K562 (cell line): ENCODE results near the gene BBX. TPM values are rescaled to one million over a fixed set of nuclear protein-coding genes. Genes with fewer than 3 reads are reported as not detected.

Experiments used
- MBD2 ChIP-seq: sonication (generic); IDR thresholded peaks from 2 replicates; pipeline ENCODE4 v1.6.1; 2016; ENCODE audit warnings: low read depth, borderline replicate concordance
- NR3C1 ChIP-seq: sonication (generic); formaldehyde crosslinking; IDR thresholded peaks from 2 replicates; pipeline ENCODE4 v1.8.1; 2022; ENCODE audit warnings: missing genetic modification reagents
- NRF1 ChIP-seq, 2 experiments: fragments of 450-650 bp; IDR thresholded peaks in 1 of 2; conservative IDR thresholded peaks in 1 of 2; 2 replicates each; pipeline ENCODE4 v1.6.1; 2014; ENCODE audit warnings: mild to moderate bottlenecking in 2 of 2
- PHB ChIP-seq: fragments of 250-450 bp; sonication (Bioruptor Pico); IDR thresholded peaks from 2 replicates; pipeline ENCODE4 v1.5.0; 2021
- PHF21A ChIP-seq: fragments of 450-650 bp; IDR thresholded peaks from 2 replicates; pipeline ENCODE4 v1.6.1; 2017; ENCODE audit warnings: low read depth, borderline replicate concordance
- RBBP5 ChIP-seq: fragments of 200-600 bp; sonication (generic); IDR thresholded peaks from 2 replicates; pipeline ENCODE4 v1.6.1; 2012; ENCODE audit warnings: borderline replicate concordance, mild to moderate bottlenecking, low read length, control low read depth, inconsistent platforms; ENCODE audit not compliant: insufficient read depth, poor library complexity, severe bottlenecking
- SNRNP70 ChIP-seq: fragments of 200-400 bp; formaldehyde crosslinking; optimal IDR thresholded peaks from 2 replicates; pipeline ENCODE3; 2017; ENCODE audit warnings: low read depth, low read length
- SPI1 ChIP-seq: IDR thresholded peaks from 2 replicates; pipeline ENCODE4 v1.6.1; 2011; ENCODE audit warnings: low read depth, low read length, control low read depth, borderline replicate concordance
- polyA plus RNA-seq, 8 experiments: library from polyadenylated mRNA; depleted of rRNA in 4 of 8; stranded (reverse) in 5 of 8; unstranded in 3 of 8; fragments of >200 nt; fragmentation: Nextera tagmentation in 2 of 8; fragmentation: Illumina TruSeq in 1 of 8; extraction: Ambion mirVana in 2 of 8; extraction: Trizol in 1 of 8; gene quantifications; 2 replicates each; pipeline versions ENCODE4 v1.2.1 to v1.2.3, GENCODE V29; 2011 to 2014; ENCODE audit warnings: inconsistent platforms in 1 of 8, missing spikeins in 1 of 8
- total RNA-seq, 7 experiments: library from RNA; depleted of rRNA in 6 of 7; stranded (reverse); fragments of >200 nt in 6 of 7; fragmentation: Illumina TruSeq in 2 of 7; extraction: Trizol in 2 of 7; gene quantifications; 2 replicates each; pipeline versions ENCODE4 v1.2.1 to v1.2.3, GENCODE V29; 2011 to 2021; ENCODE audit warnings: low replicate concordance in 1 of 7
- TF ChIP-seq, protein P1 (sequence below): fragments of 450-650 bp; IDR thresholded peaks from 2 replicates; pipeline ENCODE4 v1.6.1; 2016; ENCODE audit warnings: mild to moderate bottlenecking, moderate library complexity
- TF ChIP-seq, protein P2 (sequence below): fragments of 250-450 bp; sonication (Bioruptor Pico); IDR thresholded peaks from 2 replicates; pipeline ENCODE4 v1.5.0; 2021
- TF ChIP-seq, protein P3 (sequence below): fragments of 450-650 bp; formaldehyde crosslinking; IDR thresholded peaks from 2 replicates; pipeline ENCODE4 v1.4.0; 2020; ENCODE audit warnings: mild to moderate bottlenecking, moderate library complexity
- TF ChIP-seq, protein P4 (sequence below): sonication (generic); formaldehyde crosslinking; IDR thresholded peaks from 2 replicates; pipeline ENCODE4 v1.8.1; 2023; ENCODE audit warnings: mild to moderate bottlenecking, missing genetic modification reagents

BBX gene
- total and polyA plus RNA-seq, 9 of the 15 experiments (the other 6 are each of a cell fraction or from before 2014, with no cell fraction given): 4.9 to 19.5 (median 11.8) TPM

DNA sequence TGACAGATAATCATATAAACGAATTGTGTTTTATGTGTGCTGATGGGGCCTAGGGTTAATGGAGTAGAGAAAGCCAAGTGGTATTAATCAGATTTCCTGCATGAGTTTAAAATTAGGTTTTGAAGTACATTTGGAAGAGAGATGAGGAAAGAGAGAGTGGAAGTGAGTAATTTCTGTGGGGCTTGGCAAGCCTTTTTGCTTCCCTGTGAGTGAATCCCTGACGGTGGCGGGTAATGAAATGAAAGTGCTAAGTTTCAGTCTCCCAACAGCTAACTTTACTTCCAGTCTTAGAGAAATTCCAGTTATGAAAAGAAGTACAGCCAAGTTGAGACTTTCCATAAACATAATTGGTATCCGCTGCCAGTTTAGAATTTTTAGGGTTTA, 139.4 kb downstream of the BBX start (continued):
- TF ChIP-seq, protein P1, sequence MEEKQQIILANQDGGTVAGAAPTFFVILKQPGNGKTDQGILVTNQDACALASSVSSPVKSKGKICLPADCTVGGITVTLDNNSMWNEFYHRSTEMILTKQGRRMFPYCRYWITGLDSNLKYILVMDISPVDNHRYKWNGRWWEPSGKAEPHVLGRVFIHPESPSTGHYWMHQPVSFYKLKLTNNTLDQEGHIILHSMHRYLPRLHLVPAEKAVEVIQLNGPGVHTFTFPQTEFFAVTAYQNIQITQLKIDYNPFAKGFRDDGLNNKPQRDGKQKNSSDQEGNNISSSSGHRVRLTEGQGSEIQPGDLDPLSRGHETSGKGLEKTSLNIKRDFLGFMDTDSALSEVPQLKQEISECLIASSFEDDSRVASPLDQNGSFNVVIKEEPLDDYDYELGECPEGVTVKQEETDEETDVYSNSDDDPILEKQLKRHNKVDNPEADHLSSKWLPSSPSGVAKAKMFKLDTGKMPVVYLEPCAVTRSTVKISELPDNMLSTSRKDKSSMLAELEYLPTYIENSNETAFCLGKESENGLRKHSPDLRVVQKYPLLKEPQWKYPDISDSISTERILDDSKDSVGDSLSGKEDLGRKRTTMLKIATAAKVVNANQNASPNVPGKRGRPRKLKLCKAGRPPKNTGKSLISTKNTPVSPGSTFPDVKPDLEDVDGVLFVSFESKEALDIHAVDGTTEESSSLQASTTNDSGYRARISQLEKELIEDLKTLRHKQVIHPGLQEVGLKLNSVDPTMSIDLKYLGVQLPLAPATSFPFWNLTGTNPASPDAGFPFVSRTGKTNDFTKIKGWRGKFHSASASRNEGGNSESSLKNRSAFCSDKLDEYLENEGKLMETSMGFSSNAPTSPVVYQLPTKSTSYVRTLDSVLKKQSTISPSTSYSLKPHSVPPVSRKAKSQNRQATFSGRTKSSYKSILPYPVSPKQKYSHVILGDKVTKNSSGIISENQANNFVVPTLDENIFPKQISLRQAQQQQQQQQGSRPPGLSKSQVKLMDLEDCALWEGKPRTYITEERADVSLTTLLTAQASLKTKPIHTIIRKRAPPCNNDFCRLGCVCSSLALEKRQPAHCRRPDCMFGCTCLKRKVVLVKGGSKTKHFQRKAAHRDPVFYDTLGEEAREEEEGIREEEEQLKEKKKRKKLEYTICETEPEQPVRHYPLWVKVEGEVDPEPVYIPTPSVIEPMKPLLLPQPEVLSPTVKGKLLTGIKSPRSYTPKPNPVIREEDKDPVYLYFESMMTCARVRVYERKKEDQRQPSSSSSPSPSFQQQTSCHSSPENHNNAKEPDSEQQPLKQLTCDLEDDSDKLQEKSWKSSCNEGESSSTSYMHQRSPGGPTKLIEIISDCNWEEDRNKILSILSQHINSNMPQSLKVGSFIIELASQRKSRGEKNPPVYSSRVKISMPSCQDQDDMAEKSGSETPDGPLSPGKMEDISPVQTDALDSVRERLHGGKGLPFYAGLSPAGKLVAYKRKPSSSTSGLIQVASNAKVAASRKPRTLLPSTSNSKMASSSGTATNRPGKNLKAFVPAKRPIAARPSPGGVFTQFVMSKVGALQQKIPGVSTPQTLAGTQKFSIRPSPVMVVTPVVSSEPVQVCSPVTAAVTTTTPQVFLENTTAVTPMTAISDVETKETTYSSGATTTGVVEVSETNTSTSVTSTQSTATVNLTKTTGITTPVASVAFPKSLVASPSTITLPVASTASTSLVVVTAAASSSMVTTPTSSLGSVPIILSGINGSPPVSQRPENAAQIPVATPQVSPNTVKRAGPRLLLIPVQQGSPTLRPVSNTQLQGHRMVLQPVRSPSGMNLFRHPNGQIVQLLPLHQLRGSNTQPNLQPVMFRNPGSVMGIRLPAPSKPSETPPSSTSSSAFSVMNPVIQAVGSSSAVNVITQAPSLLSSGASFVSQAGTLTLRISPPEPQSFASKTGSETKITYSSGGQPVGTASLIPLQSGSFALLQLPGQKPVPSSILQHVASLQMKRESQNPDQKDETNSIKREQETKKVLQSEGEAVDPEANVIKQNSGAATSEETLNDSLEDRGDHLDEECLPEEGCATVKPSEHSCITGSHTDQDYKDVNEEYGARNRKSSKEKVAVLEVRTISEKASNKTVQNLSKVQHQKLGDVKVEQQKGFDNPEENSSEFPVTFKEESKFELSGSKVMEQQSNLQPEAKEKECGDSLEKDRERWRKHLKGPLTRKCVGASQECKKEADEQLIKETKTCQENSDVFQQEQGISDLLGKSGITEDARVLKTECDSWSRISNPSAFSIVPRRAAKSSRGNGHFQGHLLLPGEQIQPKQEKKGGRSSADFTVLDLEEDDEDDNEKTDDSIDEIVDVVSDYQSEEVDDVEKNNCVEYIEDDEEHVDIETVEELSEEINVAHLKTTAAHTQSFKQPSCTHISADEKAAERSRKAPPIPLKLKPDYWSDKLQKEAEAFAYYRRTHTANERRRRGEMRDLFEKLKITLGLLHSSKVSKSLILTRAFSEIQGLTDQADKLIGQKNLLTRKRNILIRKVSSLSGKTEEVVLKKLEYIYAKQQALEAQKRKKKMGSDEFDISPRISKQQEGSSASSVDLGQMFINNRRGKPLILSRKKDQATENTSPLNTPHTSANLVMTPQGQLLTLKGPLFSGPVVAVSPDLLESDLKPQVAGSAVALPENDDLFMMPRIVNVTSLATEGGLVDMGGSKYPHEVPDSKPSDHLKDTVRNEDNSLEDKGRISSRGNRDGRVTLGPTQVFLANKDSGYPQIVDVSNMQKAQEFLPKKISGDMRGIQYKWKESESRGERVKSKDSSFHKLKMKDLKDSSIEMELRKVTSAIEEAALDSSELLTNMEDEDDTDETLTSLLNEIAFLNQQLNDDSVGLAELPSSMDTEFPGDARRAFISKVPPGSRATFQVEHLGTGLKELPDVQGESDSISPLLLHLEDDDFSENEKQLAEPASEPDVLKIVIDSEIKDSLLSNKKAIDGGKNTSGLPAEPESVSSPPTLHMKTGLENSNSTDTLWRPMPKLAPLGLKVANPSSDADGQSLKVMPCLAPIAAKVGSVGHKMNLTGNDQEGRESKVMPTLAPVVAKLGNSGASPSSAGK: no peak
- no peak for TF ChIP-seq PHF21A
- no peak for TF ChIP-seq SNRNP70
- TF ChIP-seq, protein P2, sequence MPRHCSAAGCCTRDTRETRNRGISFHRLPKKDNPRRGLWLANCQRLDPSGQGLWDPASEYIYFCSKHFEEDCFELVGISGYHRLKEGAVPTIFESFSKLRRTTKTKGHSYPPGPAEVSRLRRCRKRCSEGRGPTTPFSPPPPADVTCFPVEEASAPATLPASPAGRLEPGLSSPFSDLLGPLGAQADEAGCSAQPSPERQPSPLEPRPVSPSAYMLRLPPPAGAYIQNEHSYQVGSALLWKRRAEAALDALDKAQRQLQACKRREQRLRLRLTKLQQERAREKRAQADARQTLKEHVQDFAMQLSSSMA (CRISPR knock-in tag): no peak
- no peak for TF ChIP-seq MBD2
- TF ChIP-seq NRF1 (conservative IDR thresholded peaks at IDR 0.05 in 1 of 2, IDR thresholded peaks at IDR 0.05 in 1 of 2): no peak
- no peak for TF ChIP-seq SPI1
- TF ChIP-seq NR3C1: no peak
- no peak for TF ChIP-seq PHB (CRISPR knock-in tag)
- no peak for TF ChIP-seq RBBP5
- TF ChIP-seq, protein P3, sequence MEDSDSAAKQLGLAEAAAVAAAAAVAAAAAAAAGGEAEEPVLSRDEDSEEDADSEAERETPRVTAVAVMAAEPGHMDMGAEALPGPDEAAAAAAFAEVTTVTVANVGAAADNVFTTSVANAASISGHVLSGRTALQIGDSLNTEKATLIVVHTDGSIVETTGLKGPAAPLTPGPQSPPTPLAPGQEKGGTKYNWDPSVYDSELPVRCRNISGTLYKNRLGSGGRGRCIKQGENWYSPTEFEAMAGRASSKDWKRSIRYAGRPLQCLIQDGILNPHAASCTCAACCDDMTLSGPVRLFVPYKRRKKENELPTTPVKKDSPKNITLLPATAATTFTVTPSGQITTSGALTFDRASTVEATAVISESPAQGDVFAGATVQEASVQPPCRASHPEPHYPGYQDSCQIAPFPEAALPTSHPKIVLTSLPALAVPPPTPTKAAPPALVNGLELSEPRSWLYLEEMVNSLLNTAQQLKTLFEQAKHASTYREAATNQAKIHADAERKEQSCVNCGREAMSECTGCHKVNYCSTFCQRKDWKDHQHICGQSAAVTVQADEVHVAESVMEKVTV (CRISPR knock-in tag): no peak
- TF ChIP-seq, protein P4, sequence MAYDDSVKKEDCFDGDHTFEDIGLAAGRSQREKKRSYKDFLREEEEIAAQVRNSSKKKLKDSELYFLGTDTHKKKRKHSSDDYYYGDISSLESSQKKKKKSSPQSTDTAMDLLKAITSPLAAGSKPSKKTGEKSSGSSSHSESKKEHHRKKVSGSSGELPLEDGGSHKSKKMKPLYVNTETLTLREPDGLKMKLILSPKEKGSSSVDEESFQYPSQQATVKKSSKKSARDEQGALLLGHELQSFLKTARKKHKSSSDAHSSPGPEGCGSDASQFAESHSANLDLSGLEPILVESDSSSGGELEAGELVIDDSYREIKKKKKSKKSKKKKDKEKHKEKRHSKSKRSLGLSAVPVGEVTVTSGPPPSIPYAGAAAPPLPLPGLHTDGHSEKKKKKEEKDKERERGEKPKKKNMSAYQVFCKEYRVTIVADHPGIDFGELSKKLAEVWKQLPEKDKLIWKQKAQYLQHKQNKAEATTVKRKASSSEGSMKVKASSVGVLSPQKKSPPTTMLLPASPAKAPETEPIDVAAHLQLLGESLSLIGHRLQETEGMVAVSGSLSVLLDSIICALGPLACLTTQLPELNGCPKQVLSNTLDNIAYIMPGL (CRISPR knock-in tag): no peak
